ENCODE data around the gene CTCFL.
A peak's percentile ranks its signal among the peaks of the same experiment; 100 is the strongest.

The CTCFL gene

GRCh38 chr20:57560554-57561355, 35.8 kb upstream of the CTCFL start, which contains the start of gene PCK1:
Gene PCK1, plus strand, starts transcription at chr20:57561110. Its CDS starts 302 bp downstream, at chr20:57561412.
- peak; percentile 54 for DNase-seq

GRCh38 chr20:57559658-57560553, 35.0 kb upstream of the CTCFL start:
- DNase-seq = no peak

- no peak for DNase-seq
Measured at GRCh38 chr20:57559289-57559634, 34.3 kb upstream of the CTCFL start.

- DNase-seq = no peak
Measured at GRCh38 chr20:57558614-57559288, 33.8 kb upstream of the CTCFL start.

- DNase-seq = no peak
Measured at GRCh38 chr20:57557926-57558613, 33.1 kb upstream of the CTCFL start.

- DNase-seq = no peak
Measured at GRCh38 chr20:57556980-57557274, 32.0 kb upstream of the CTCFL start.

- no peak for DNase-seq
Measured at GRCh38 chr20:57555457-57556184, 30.7 kb upstream of the CTCFL start.

- DNase-seq = no peak
Measured at GRCh38 chr20:57553376-57554018, 28.6 kb upstream of the CTCFL start.

GRCh38 chr20:57552471-57552870, 27.5 kb upstream of the CTCFL start:
- DNase-seq = no peak

GRCh38 chr20:57548177-57549058, 23.5 kb upstream of the CTCFL start:
- no peak for DNase-seq

GRCh38 chr20:57546956-57547649, 22.2 kb upstream of the CTCFL start:
- DNase-seq = no peak

GRCh38 chr20:57545927-57546662, 21.2 kb upstream of the CTCFL start:
- no peak for DNase-seq

GRCh38 chr20:57544838-57545564, 20.1 kb upstream of the CTCFL start:
- DNase-seq = no peak

- no peak for DNase-seq
Measured at GRCh38 chr20:57543754-57544153, 18.8 kb upstream of the CTCFL start.

- DNase-seq = no peak
Measured at GRCh38 chr20:57540890-57541580, 16.1 kb upstream of the CTCFL start.

GRCh38 chr20:57539889-57540288, 14.9 kb upstream of the CTCFL start:
- DNase-seq = no peak

GRCh38 chr20:57537822-57538221, 12.9 kb upstream of the CTCFL start:
- no peak for DNase-seq

All from right forelimb (tissue), 1 donor.